GM19193 (cell line): ENCODE results near the gene EIF4G3.

Source experiments
- POLR2A ChIP-seq: IDR thresholded peaks from 4 replicates; pipeline ENCODE4 v1.6.1; 2011; ENCODE audit not compliant: insufficient read depth, insufficient read length; ENCODE audit errors: extremely low read depth

The EIF4G3 gene

DNA sequence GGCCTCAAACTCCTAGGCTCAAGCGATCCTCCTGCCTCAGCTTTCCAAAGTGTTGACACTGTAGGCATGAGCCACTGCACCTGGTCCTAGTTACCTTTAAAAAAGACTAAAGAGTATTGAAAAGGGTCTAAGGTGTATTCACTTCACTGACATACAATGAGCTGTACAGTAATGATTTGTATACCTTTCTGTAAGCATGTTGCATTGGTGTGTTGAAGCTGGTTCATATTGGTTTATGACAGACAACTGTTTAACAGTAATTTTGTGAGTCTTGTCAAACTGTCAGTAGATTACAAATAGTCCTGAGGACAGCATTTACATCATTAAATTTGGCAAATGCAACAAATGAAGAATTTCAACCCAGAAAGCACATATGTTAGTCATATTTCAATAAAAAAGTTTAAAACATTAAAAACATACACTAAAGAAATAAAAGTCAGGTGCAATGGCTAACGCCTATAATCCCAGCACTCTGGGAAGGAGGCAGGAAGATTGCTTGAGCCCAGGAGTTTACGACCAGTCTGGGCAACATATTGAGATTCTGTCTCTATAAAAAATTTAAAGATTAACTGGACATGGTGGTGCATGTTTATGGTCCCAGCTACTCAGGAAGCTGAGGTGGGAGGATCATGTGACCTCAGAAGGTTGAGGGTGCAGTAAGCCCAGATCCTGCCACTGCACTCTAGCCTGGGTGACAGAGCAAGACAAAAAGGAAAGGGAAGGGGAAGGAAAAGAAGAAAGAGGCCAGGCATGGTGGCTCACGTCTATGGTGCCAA lies 301.3 kb downstream of the EIF4G3 start:
- TF ChIP-seq POLR2A, result no peak

DNA sequence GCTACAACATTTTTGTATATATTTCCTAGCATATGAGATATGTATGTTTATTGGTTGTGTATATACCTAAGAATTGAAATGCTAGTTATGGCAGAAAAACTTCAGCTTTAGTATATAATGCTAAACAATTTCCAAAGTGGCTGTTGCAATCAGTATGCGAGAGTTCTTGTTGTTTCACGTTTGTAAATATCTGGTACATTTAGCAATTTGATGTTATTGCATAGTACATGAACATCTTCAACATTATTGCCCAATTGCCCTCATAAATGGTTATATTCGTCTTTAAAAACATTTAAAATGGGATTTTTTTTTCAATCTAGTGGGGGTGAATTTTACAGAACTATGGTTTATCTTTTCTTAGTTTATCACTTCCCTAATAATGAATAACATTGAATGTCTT lies 303.4 kb downstream of the EIF4G3 start:
- TF ChIP-seq POLR2A, result no peak

DNA sequence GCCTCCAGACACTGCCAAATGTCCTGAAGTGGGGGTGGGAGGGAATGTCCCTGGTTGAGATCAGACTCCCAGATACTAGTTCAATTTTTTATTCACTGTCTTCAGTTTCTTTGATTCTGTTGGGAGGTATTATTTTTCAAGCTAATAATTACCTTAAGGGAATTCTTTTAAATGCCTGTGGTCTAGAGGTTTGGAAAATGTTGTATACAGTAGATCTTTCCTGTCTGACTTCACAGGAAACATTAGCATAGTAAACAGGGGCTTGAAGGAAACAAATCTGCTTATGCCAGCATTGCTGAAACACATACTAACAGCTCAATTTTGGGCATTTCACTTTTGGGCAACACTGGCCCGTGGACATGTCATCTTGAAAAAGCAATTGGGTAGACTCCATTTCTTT lies 305.3 kb downstream of the EIF4G3 start:
- no peak for TF ChIP-seq POLR2A

DNA sequence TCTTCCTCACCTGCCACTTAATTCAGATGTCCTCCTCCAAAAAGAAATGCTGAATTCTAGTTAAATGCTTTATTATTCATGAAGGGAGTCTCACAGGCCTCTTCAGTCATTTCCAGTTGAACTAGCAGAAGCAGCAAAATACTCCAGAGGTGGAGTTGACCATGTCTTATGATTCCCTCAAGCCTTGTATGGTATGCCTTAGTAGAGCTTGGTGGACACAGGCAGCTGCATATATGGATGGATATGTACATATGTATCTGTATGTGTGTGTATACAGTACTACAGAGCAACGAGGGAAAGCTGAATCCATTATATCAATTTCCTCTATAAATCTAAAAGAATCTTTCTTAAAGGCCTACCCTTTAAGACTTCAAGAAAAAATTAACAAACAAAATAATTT lies 306.0 kb downstream of the EIF4G3 start:
- no peak for TF ChIP-seq POLR2A

DNA sequence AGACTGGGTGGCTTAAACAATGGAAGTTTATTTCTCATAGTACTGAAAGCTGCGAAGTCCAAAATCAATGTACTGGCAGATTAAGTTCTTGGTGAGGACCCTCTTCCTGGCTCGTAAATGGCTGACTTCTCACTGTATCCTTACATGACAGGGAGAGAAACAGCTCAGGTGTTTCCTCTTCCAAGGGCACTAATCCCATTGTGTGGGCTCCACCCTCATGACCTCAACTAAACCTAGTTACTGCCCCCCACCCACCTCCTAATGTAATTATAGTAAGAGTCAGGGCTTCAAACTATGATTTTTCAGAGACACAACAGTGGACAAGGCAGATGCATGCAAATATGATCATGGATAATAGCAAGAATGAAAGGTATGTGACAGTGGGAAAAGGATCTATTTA lies 308.4 kb downstream of the EIF4G3 start:
- no peak for TF ChIP-seq POLR2A

DNA sequence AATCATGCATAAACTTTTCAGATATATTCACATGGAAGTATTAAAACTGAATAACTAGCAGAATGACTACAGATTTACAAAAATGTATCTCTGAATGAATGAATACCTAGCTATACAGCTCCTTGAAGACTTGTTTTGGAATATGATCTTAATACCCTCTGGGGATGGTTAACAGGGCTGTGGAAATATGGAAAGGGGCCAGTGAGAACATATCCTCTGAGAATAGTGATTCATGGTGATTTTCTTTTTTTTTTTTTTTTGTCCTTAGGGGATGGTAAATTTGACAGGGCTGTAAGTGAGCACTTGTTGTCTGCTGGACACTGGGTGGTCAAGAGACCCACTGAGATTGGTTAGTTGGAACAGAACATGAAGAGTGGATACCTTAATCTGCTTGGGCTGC lies 308.9 kb downstream of the EIF4G3 start:
- TF ChIP-seq POLR2A, result no peak

DNA sequence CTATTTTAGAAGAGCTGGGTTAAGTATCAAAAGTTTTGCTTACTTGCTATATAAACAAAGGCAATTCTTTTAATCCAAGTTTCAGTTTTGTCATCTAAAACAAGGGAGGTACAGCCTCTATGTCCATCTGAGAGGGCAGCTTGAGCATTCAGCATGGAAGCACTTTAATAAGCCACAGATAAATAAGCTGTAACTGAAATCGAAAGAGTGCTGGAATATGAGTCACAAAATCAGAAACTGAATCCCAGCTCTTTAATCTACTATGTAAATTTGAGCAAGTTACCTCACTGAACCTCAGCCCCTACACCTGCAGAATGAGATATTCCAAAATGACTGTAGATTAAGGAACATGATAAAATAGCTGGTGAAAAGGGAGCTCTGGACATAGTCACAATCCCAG lies 309.6 kb downstream of the EIF4G3 start:
- no peak for TF ChIP-seq POLR2A

DNA sequence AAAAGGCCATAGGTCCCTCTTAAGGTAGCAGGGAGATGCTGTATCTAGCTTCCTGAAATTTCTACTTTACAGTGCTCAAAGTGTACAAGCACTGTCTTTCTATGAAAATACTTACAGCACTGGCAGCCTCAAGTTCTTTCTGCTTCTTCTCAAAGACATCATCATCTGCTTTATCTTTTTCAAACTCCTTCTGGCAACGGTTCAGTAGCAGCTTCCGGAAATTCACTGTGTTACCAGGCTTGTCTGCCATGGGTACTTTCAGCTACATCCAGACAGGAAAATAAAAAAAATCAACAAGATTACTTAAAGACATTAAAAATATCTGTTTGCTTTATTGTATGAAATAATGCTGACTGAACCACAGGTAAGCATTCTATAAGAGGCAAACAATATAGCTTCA lies 311.7 kb downstream of the EIF4G3 start:
- TF ChIP-seq POLR2A, result no peak

DNA sequence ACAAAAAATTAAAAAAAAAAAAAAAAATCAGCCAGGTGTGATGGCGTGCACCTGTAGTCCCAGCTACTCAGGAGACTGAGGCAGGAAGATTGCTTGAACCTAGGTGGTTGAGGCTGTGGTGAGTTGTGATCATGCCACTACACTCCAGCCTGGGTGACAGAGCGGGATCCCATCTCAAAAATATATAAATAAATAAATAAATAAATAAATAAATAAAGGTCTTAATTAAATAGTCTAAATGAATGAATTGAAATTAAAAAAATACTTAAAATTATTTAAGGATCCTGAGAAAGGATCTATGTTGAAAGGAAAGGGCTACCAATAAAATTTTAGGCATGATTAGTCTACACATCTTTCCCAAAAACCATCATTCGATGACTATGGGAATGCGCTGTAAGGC lies 322.2 kb downstream of the EIF4G3 start:
- no peak for TF ChIP-seq POLR2A

DNA sequence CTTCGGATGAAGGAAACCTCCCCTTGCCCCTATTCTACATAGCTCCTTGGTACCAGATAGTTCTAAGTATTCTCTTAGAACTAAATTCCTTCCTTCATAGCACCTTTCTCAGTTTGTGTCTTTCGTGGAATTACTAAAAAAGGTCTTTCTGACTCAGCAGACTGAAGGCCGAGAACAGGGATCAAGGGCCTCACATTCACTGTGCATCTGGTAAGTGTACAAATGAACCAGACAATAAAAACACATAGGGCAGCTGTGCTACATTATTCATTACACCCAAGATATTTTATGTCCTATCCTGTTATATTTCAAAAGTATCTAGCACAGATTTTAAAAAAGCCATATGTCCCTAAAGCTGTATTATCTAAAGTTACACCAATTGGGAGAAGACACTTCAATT lies 326.7 kb downstream of the EIF4G3 start:
- TF ChIP-seq POLR2A, result no peak

DNA sequence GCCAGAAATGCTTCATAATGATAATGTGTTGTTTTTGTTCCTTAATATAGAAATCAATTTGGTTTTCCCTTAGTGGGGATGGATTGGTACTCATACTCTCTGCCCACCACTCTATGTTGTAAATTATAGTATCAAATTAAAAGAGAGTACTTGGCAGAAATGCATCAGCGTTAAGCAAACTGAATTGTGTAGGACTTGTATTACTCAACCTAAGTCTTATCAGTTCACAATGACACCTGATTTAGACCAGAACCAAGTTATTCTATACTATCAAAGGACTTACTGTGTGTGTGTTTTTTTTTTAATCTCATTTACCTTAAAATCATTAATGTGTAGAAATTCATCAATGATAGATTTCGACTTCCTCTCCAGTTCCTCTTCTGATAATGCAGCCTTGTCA lies 327.6 kb downstream of the EIF4G3 start:
- no peak for TF ChIP-seq POLR2A

DNA sequence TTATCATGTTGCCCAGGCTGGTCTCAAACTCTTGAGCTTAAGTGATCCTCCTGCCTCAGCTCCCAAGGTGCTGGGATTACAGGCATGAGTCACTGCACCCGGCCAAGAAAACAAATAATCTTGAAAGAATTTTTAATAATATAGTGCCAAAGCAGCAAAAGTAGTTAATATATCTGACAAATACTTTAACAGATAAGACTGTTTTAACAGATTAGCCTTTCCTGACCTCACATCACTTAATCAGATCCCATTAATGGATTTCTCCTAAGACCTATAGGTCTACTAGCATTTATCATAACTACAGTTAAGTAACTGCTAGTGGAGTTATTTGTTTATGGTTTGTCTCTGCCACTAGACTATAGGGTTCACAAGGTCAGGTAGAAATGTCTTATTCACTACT lies 328.5 kb downstream of the EIF4G3 start:
- no peak for TF ChIP-seq POLR2A

DNA sequence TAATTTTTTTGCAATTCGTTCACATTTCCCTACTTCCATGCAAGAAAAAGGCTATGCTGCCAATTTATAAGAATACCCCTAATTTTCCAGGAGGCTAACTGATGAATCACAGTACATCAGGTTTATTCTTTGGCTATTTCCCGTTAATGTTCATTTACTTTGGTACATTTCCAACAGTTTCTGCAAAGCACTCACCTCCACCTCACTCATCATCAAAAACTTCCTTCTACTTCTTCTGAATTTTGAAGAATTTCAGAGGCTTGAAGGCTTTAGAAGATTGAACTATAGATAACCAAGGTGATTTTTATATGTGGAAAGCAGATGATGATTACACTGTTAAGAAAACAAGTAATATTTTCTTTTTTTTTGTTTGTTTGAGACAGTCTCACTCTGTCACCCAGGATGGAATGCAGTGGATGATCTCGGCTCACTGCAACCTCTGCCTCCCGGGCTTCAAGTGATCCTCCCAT lies 329.1 kb downstream of the EIF4G3 start:
- TF ChIP-seq POLR2A, result no peak

DNA sequence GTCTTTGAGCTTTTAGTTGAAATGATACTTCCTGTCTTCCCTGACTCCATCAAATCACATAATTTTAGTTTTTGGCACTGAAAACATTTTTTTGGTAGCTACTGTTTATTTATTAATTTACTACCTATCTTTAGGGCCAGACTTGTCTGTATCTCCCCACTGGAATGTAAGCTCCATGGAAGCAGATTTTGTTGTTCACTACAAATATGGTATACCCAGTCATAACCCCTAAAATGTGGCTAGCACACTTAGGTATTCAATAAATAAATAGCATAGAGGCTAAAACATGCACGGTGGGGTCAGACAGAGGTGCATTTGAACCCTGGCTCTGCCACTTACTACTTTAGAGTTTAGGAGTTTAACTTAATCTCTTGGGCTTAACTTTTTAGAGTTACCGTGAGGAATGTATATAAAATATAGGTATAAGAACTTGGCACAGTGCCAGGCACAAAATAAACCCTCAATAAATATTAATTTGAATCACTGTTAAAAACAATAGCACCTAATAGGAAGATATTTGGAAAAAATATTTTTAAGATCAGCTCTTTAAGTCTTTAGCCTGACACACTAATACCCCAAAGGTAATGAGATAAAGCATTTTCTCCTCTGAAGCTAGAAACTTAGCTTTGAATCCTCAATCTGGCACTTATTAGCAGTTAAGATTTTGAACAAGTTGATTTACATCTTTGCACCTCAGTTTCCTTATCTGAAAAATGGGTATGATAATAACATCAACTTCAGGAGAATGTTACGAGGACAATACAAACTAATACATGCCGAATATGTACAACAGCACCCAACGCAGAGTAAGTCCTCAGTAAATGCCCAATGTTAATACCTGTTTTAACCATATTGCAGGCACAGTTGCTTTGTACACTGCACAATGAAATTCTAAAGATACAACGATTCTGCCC lies 330.0 kb downstream of the EIF4G3 start:
- no peak for TF ChIP-seq POLR2A

DNA sequence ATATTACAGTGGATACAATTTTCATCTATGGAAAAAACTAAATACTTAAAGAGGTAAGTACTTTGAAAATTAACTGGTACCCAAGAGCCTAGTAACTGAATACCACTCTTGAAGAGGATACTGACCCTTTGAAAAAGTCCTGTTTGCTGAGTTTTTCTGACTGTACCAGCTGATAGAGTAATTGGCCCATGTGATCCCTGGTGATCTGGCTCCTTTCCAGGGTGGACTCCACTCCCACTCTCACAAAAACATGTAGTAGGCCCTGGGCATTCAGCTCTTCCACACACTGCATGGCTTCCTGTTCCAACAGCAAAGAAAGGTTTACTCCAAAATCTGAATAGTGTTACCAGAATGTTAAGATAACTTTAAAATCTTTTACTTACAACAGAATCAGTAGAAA lies 336.0 kb downstream of the EIF4G3 start:
- TF ChIP-seq POLR2A, result no peak
